Inferior parietal cortex (tissue), 1 donor: ENCODE results near the gene SH3GL2.
A peak's percentile ranks its signal among the peaks of the same experiment; 100 is the strongest.

ENCODE experiments used
- DNase-seq: peaks from one replicate; pipeline ENCODE4 v3.0.0-alpha.2; 2016; ENCODE audit errors: extremely low spot score

Gene SH3GL2

DNA sequence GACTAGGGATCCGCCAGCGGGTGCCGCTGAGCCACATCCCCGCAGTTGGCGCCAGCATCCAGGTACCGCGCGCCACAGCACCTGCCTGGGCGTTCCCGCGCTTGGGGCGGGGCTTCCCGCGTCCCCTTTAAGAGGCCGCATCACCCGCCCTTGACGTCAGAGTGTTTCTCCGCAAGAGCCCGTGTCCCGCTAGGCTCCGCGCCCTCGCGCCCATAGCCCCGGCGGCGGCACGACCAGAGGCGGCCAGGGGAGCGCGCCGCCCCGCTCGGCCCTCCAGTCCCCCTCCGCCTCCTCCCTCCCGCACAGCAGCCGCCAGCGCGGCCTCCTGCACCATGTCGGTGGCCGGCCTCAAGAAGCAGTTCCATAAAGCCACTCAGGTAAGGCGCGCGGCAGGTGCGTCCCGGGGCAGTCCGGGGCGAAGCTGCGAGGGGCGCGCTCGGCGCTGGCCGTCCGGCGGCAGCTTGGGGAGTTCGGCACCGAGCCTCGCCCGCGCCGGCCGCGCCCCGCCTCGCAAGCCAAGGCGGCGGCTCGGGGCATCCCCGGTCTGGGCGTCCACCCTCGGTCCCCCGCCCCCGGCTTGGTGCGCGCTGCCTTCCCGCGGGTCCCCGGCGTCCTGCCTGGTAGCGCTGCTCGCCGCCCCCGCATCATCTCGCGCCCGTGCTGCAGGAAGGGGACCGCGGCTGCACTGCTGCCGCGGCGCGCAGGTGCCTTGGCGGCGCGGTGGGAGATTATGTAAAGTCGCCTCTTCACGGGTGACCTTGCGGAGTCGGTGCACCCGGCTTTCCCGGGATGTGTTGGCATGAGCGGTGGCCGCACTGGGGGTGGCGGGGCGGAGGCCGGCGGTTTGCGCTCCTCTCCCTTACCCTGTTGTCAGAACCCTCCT, at the start of gene SH3GL2:
Gene SH3GL2, plus strand, starts transcription at position 156 of the 883 bp plus-strand sequence.
- DNase-seq, result no peak

DNA sequence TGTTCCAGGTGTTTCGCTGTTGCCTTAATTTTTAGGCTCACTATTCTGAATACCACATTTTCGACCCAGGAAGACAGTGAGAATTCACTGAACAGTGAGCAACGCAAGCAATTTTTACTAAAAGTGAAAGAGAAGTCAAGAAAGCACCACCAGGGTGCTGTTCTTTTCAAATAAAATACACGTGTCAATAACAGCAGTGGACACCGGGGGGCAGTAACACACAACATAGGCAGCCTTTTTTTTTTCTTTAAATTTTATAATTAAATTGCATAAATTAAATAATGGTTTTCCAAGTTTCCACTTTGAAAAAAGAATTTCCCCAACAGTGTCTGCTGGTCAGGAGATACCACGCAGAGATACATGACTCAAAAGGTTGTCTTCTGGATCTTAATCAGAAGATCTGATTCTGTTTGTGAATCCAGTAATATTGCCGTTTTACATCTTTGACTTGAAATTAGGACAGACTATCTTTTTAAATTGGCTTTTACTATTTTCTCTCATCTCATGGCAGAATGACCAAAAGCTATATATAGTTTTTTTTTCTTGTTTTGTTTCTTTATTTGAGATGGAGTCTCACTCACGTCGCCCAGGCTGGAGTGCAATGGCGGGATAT, 47.1 kb upstream of the SH3GL2 start:
- peak; percentile 68 for DNase-seq

DNA sequence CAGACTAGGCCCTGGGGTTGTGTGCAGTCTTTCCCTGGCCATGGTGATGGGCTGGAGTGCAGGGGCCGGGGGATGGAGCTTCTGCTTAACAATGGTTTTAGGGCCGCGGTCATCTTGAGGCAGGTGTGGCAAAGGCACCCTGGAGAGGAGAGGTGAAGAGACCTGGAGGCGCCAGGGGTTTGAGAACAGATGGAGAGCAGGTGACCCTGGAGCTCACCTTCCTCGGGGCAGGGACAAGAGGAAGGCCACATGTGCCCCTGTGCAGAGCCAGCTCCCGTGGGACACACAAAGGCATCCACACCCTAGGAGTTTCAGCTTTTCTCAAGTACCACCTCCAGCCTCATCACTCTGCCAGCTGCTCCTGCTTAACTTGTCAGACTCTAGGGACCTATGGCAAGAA, 46.4 kb upstream of the SH3GL2 start:
- DNase-seq, result no peak

DNA sequence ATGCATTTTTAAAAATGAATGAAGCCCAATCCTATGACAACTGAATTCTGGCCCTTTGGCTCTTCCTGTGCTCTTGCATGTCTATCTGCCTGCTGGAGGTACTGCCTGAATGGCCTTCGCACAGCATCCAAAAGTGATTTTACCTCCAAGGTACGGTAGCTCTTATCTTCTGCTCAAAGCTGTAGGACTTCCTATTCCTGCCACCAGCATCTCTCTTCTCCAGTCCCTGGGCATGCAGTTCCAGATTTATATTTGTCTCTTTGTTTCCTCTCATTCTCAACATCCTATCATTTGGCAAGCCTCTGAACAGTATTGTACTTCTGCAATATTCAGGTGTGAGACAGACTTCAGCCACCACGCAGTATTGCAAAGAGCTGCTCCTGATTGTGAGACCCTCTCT, 43.7 kb upstream of the SH3GL2 start:
- DNase-seq, result no peak

DNA sequence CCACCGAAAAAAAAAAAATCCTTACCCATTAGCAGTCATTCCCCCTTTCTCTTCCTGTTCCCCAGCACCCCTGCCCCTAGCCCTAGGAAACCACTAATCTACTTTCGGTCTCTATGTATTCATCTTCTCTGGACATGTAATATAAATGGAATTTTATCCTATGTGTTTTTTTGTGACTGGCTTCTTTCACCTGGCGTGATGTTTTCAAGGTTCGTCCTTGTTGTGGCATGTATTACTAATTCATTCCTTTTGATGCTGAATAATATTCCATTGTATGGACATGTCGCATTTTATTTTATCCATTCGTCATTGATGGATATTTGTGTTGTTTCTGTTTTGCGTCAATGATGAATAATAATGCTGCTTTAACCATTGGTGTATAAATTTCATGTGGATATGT, 42.8 kb upstream of the SH3GL2 start:
- no peak for DNase-seq

DNA sequence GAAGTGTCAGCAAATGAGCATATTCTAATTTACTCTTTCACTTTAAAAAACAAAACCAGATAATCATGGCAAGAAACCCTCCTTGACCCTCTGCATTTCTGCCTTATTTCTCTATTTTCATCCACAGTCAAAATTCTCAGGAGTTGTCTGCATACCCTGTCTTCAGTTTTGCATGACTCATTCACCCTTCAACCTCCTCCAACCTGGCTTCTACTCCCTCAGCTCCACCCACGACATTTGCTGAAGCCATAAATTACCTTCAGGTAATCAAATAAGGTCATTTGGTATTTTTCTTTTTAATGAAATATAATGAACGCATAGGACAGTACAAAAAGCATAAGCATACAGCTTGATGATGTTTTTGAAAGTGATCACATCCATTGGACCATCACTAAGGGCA, 27.8 kb upstream of the SH3GL2 start:
- no peak for DNase-seq

DNA sequence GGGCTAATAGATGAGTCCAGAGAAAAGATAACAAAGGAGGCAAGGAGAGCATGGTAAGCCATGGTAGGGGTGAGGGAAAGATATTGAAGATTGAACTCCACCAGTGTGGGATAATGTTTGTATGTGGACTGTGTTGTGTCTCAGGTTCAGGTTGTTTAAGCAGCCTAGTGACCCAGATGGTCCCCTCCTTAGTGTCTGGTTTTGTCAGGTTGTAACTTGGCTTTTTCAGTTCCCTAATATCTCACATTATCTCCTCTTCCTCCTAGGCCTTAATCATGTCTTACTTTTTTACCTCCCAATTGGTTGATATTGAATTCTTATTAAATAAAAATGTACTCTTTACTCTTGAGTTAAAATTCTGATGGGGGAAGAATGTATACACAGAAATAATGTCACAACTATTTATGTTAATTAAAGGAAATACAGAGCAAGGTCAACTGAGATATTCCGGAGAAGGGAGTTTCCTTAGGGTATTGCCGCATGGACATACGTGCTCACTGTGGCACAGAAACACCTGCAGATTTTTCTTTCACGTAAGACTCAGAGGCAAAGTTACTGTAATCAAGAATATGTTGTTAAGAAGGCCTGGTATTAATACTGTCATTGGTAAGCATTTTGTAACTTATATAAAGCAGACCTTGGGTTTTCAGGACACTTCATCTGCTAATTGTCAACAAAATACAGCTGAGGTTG, 23.4 kb upstream of the SH3GL2 start:
- DNase-seq, result no peak

DNA sequence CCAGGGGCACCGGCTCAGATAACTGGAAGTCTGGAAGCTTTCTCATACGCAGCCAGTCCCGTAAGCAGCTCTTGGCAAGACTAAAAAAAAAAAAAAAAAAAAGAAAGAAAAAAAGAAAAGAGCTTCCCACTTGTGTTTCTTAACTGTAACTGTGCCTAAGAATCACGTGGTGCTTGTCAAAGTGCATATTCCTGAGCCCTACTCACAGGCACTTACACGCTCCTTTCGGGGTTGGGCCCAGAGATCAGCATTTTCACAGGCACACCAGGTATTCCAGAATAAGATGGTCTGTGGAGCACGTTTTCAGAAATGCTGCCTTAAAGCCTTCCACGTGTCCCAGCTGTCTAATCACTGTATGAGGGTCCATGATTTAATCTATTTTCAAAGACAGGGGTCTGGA, 22.6 kb upstream of the SH3GL2 start:
- DNase-seq, result no peak

DNA sequence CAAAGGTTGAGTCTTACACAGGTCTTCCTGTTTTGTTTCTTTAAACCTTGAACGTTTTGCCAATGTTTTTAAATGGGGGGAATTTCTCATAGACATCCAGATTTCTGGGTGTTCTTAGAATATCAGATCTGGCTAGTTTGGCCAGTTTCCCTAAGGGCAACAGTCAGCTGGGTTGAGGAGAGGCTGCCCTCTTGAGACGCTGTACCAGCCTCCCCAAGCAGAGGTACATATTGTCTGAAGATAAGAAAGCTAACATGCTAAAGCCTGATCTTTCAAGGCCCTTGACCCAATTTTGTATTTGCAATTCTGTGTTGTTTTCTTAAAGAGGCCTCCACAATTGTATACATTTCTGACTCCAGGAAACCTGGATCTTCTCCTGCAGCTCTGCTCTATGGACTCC, 21.9 kb upstream of the SH3GL2 start:
- DNase-seq, result no peak

DNA sequence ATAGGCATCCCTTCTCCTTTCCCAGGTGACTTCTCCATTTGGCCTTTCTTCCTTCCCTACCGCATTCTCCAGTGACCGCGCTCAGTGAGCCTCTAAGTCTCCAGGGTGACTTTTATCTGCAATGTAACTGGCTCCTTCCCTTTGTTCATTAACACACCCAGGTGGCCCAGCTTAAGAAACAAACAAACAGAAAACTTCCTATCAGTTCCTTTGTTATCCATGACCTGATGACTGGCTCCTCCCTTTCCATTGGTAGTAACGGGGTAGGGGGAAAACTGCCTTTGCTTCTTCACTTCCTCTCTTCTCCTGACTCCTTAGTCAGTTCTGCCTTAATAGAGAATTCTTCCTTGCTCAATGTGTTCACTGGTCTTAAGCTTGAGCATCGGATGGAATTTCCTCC, 7.0 kb upstream of the SH3GL2 start:
- DNase-seq, result no peak

DNA sequence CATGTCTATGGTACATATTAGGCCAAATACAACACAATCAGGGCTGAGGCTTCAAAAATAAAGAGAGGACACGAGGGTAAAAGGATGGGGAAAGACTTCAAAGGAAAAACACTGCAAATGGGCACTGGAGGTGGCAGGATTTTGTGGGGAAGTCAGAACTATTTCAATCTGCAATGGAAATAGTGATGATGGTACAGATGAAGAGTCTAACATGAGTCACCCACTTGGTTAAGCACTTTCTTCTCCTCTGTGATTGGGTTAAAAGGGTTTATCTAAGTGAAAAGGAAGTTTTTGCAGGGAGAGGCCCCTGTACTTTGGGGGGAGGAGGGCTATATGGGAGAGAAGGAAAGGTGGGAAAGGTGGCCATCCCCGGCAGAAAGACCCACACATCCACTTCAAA, 4.5 kb upstream of the SH3GL2 start:
- DNase-seq, result no peak

DNA sequence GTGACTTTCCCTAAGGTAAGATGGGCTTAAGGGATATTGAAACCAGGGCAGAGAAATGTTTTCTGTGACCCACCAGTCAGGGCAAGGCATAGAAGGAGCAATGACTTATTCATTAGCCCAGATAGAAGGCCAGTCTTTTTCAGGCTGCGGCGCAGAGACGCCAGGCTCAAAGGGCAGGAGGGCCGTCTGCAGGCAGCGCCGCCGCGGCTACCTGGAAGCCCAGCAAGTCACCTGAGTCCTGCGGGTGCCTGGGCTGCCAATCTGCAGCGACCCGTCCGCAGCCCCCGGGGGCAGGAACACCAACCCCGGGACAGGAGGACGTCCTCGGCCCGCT, 322 bp upstream of the SH3GL2 start:
- no peak for DNase-seq

DNA sequence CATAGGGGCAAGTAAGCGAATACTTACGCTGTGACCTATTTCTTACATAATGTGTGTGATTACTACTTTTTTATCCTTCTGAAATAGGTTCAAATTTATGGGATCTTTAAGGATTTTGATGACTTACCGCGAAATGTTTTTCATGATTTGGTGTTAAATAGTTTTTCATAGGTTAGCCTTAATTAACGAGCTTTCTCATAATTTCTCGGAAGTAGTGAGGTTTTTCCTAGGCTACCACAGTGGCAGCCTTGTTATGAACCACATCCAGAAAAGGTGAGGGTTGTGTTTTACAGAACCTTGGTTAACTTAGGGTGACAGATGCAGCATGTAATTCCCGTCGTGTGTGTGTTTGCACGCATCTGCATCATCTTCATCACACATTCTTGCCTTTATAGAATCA, 1.3 kb downstream of the SH3GL2 start:
- no peak for DNase-seq

DNA sequence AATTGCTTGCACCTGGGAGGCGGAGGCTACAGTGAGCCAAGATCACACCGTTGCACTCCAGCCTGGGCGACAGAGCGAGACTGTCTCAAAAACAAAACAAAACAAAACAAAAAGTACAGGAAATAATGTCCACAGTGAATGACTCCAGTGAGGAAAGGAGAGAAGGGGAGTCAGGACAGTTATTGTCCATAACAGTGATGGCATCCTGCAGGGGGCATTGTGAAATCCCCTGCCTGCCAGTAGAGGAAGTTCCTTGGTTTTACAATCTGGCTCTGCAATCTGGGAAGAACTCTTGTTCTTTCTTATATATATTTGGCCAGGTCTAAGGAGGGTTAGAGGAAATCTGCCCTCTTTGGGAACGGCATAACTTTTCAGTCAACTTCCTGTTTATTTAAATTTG, 8.2 kb downstream of the SH3GL2 start:
- no peak for DNase-seq

DNA sequence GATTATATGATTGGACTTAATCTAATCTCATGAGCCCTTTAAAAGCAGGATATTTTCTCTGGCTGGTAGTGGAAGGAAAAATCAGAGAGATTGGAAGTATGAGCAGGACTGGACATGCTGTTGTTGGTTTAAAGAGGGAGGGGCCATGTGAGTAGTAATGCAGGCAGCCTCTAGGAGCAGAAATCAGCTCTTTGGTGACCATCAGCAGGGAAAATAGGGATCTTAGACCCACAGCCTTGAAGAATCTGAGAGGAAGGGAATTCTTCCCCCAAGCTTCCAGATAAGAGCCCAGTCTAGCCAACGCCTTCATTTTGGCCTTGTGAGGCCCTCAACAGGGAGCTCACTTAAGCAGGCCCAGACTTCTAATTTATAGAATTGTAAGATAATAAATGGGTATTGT, 9.5 kb downstream of the SH3GL2 start:
- DNase-seq, result no peak

DNA sequence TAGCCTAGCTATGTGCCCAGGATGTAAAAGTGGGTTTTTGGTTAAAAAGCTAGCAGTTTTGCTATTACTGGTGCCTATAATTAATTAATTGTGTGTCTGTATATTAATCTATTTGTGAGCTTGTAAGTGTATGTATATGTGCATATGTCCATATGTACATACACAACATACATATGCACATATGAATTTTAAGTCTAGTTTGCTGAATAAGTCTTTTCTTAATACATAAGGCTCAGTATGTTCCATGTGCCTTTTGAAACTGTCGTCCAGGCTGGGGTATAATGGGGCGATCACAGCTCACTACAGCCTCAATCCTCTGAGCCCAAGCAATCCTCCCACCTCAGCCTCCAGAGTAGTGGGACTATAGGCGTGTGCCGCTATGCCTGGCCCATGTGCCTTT, 10.1 kb downstream of the SH3GL2 start:
- DNase-seq, result no peak

DNA sequence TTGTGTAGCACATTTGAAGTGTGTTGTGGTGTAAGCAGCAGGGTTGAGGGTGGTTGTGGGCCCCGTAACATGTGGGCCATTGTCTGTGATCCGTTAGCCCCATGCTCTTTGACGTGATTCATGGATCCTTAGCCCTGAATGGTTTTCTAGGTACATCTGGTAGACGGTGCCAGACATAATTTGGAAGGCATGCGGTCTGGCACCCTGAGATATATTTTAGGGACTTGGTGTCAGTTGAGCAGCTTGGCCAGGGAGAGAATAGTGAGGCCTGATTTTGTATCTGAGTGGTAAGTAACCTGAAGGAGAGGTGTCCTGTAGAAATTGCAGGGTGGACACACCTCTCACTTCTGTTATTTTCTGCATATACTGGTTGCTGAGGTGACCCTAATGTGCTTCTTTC, 10.9 kb downstream of the SH3GL2 start:
- no peak for DNase-seq

DNA sequence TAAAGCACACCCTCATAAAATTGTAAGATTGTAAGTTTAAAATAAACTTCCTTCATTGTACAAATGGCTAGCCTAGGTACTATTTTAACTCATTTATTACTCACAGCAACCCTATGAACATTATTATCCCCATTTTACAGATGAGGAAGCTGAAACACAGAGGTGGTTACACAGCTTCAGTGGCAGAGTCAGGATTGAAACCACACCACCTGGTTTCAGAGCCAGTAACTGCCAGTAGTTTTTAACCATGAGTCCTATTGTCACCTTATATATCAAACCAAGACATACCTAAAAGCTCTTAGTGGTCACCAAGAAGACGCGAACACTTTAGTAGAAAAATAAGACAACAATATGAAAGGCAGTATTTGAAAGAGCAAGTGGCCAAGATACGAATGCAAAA, 16.1 kb downstream of the SH3GL2 start:
- DNase-seq, result no peak

DNA sequence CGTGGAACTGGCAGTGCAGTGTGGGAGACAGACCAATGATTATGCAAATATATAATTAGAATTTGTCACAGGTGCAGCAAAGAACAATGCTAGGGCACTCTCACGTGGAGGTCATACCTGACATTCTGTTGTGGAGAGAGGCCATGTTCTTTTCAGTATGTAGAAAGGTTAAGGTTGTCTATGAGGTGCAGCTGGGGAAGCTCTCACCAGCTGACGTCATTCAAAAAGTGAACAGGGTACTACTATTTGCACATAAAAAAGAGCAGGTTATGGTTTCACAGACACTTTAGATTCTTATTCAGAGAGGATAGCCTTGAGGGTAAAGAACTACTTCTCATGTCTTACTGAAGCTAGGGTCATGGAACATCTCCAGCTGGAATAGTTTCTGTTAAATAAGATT, 19.1 kb downstream of the SH3GL2 start:
- no peak for DNase-seq

DNA sequence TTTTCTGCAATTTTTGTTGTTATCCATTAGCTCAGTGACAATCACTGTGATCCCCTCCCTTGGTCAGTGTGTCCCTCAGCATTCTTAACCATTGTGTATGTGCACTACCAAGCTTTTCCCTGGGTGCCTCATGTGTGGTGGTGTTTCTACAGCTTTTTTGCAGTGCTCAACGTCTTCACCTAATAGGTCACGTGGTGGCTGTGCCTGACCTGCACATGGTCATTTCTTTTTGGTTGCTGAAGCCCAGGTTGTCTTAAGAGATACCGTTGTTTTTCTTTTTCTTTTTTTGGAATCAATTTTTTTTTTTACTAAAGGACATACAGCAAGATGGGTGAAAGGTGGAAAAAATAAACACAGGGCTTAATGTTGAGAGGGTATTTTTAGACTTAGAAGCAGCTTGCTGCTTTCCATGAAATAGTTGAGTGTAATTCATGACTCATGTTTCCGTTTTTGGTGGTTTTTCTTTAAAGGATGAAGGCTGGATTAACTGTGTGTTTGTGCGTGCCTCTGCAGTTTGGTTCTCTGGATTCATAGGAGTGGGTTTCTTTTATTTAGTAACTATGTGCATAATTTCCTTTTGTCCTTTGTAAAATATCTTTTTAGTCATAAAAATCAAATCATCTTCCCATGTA, 22.2 kb downstream of the SH3GL2 start:
- DNase-seq, result no peak

DNA sequence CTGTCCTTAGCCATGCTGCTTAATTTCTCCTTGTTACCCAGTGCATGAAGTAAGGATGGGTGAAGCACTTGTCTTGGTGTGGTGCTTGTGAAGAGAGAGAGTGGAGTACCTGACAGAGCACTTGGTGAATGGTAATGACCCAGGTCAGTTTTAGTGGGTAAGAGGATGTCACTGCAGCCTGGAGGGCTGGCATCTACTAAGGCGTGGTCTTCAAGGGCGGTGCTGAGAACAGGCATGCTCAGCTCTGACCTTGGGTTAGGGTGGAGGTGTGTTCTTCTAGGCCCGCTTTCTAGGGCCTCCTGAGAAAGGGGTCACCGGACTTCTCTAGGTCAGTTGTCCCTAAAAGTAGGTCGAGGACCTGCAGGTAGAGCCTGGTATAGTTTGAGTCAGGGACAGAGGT, 25.7 kb downstream of the SH3GL2 start:
- no peak for DNase-seq

DNA sequence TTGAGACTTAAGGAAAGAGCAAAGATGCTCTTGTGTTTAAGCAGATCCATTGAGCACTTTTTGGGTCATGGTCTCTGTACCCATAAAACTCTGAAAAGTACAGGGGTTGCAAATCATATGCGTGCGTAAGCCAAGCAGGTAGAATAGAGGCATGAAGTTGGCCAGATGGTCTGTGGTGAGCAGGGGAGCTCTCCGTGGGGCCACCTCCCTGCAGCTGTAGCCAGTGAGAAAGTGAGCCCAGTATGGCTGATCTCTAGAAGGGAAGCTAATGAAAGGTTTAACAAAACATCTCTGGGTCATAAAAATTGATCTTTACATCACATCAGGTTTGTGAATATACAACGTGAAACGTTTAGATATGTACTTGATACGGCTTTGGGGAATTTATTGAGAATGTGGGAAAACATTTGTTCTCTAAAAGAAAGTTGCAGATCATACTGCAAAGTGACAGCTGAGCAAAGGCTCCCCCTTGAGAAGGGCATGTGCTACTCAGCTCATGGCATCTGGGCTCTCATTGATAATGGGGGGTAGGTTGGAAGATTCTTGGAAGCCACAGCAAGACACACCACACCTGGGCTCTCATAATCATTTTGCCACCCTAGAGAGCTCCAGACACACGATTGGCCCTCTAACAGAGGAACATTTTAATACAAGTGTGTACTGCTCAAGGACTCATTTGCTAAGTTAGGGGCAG, 30.6 kb downstream of the SH3GL2 start:
- no peak for DNase-seq
